Skeletal muscle tissue (tissue), 2 donors: Measurements from ENCODE around the gene GFER. TPM values are rescaled to one million over a fixed set of nuclear protein-coding genes. Genes with fewer than 3 reads are reported as not detected.

Source experiments
- small RNA-seq: library from RNA; depleted of rRNA; stranded (forward); fragments of <200 nt; gene quantifications from one replicate; pipeline ENCODE3, GENCODE V24; 2014
- total RNA-seq: library from RNA; depleted of rRNA; stranded (reverse); fragments of >200 nt; gene quantifications from one replicate; pipeline ENCODE4 v1.2.3, GENCODE V29; 2014

The GFER gene
- total RNA-seq, 1 donor from 2014 or later, result 4.7 TPM

Small RNAs within 50 kb of the gene (small RNA-seq; reads per million reads assigned to genes)
- gene AC005363.2, result not detected
- gene RN7SL219P, result not detected
- gene SNORA10, result not detected
- not detected for gene SNORA64

Other genes starting within 250 kb of the GFER start
- gene NME3, start 212.7 kb upstream of the GFER start, total RNA-seq, result 20.4 TPM
- gene EME2, start 211.4 kb upstream of the GFER start, total RNA-seq, result 5.2 TPM
- gene MRPS34, start 211.1 kb upstream of the GFER start, total RNA-seq, result 17.7 TPM
- 27.7 TPM for gene SPSB3, start 201.6 kb upstream of the GFER start, total RNA-seq
- 40.7 TPM for gene NUBP2, start 201.2 kb upstream of the GFER start, total RNA-seq
- not detected for gene IGFALS, start 190.5 kb upstream of the GFER start, total RNA-seq
- 42.3 TPM for gene HAGH, start 157.4 kb upstream of the GFER start, total RNA-seq
- gene FAHD1, start 157.0 kb upstream of the GFER start, total RNA-seq, result 23.0 TPM
- gene MEIOB, start 112.0 kb upstream of the GFER start, total RNA-seq, result under 0.01 TPM
- not detected for gene HS3ST6, start 65.8 kb upstream of the GFER start, total RNA-seq
- 13.6 TPM for gene MSRB1, start 41.0 kb upstream of the GFER start, total RNA-seq
- 84.5 TPM for gene RPL3L, start 29.5 kb upstream of the GFER start, total RNA-seq
- gene NDUFB10, start 24.7 kb upstream of the GFER start, total RNA-seq, result 130 TPM
- 3,178 TPM for gene RPS2, start 19.4 kb upstream of the GFER start, total RNA-seq
- gene RNF151, start 17.3 kb upstream of the GFER start, total RNA-seq, result not detected
- gene TBL3, start 12.1 kb upstream of the GFER start, total RNA-seq, result 18.8 TPM
- 1.6 TPM for gene NOXO1, start 2.7 kb upstream of the GFER start, total RNA-seq
- gene SYNGR3, start 5.8 kb downstream of the GFER start, total RNA-seq, result 0.52 TPM
- gene ZNF598, start 25.6 kb downstream of the GFER start, total RNA-seq, result 4.7 TPM
- not detected for gene NPW, start 35.6 kb downstream of the GFER start, total RNA-seq
- gene NHERF2, start 42.7 kb downstream of the GFER start, total RNA-seq, result 15.1 TPM
- 13.6 TPM for gene NTHL1, start 63.6 kb downstream of the GFER start, total RNA-seq
- gene TSC2, start 63.8 kb downstream of the GFER start, total RNA-seq, result 49.6 TPM
- 88.7 TPM for gene PKD1, start 151.7 kb downstream of the GFER start, total RNA-seq
- gene RAB26, start 164.4 kb downstream of the GFER start, total RNA-seq, result not detected
- 24.0 TPM for gene TRAF7, start 171.6 kb downstream of the GFER start, total RNA-seq
- 0.52 TPM for gene CASKIN1, start 212.4 kb downstream of the GFER start, total RNA-seq
- 7.8 TPM for gene MLST8, start 221.3 kb downstream of the GFER start, total RNA-seq
- gene BRICD5, start 226.7 kb downstream of the GFER start, total RNA-seq, result 2.1 TPM
- gene PGP, start 230.6 kb downstream of the GFER start, total RNA-seq, result 9.9 TPM
- gene E4F1, start 239.4 kb downstream of the GFER start, total RNA-seq, result 12.5 TPM